ENCODE data around the gene TALDO1.

GRCh38 chr11:811446-812245 is 64.4 kb downstream of the TALDO1 start:
- TF ChIP-seq MLX (CRISPR knock-in tag; IDR thresholded peaks at IDR 0.05) (no peak), CTCF (IDR thresholded peaks at IDR 0.05) (no peak), KAT7 (CRISPR knock-in tag; IDR thresholded peaks at IDR 0.05; ENCODE audit: borderline replicate concordance) (no peak), MAX (CRISPR knock-in tag; IDR thresholded peaks at IDR 0.05) (no peak), IRF1 (CRISPR knock-in tag; IDR thresholded peaks at IDR 0.05) (no peak), NFYB (CRISPR knock-in tag; conservative IDR thresholded peaks at IDR 0.05; ENCODE audit: low read depth) (no peak), HMGXB4 (CRISPR knock-in tag; IDR thresholded peaks at IDR 0.05) (no peak), CREB1 (CRISPR knock-in tag; IDR thresholded peaks at IDR 0.05) (no peak), ATF2 (CRISPR knock-in tag; IDR thresholded peaks at IDR 0.05; ENCODE audit: borderline replicate concordance, low read depth) (no peak), ZNF121 (CRISPR knock-in tag; IDR thresholded peaks at IDR 0.05) (no peak), ZBTB43 (CRISPR knock-in tag; IDR thresholded peaks at IDR 0.05) (no peak), JUN (CRISPR knock-in tag; IDR thresholded peaks at IDR 0.05) (no peak)

Measured in WTC11 (cell line).